IPS-NIHi7 (cell line): ENCODE data around the gene ARHGAP23.
"Not testable (repeated sequence)": the region's sequence is repeated elsewhere in the genome, so short reads cannot be mapped to it uniquely, and the experiment has no call there.

ENCODE experiments used
- DNase-seq: peaks from one replicate; pipeline ENCODE4 v3.0.0; 2012; ENCODE audit warnings: mixed read lengths; ENCODE audit errors: extremely low spot score

Gene ARHGAP23

DNA sequence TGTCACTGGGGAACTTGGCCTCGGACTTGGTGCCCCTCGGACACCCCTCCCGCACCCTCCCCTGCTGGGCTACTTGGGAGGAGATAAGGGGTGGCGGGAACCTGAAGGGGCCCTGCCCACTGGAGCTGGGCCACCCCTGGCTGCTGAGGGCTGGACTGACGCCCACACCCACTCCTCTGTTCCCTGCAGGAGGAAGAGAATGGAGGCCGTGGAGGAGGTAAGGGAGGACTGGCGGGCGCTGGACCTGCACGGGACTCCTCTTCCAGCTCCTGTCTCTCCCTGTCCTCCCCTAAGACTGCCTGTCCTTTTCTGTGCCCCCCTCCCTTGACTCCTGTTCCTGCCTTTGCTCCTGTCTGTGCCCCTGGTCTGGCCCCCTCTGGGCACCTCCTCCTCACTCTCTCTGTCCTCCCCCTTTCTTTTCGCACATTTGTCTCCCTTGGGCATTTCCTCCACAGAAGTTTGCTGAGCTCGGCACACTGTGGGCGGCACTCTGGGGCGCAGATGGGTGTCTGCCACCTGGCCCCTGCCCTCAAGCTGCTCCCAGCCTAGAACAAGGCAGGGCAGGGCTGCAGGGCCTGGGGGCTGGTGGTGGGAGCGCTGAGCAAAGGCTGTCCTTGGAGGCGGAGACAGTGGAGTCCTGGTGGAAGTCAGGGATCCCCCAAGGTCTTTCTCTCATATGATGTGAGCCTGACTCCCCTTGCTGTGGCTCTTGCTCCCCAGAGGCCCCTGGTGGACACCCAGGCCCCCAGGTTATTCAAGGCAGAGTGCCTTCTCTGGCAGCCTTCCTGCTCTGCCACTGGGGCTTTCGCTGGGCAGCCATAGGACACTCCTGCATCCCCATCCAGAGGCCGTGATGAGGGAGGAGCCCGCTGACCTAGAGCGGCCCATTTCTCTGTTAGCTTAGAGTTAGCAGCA is 32.7 kb downstream of the ARHGAP23 start:
- DNase-seq, result no peak

DNA sequence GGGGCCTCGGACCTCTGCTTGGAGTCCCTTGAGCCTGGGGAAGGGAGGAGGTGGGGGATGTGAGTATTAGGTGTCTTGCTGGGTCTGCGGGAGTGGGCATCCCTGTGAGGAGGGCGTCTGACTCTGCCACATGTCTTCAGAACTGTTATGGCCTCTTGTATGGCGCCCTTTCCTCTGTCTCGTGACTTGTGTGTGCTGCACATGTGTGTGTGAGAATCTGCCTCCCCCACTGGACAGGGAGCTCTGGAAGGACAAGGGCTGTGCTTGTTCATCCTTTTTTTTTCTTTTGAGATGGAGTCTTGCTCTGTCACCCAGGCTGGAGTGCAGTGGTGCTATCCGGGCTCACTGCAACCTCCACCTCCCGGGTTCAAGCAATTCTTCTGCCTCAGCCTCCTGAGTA is 33.4 kb downstream of the ARHGAP23 start:
- DNase-seq, result no peak

DNA sequence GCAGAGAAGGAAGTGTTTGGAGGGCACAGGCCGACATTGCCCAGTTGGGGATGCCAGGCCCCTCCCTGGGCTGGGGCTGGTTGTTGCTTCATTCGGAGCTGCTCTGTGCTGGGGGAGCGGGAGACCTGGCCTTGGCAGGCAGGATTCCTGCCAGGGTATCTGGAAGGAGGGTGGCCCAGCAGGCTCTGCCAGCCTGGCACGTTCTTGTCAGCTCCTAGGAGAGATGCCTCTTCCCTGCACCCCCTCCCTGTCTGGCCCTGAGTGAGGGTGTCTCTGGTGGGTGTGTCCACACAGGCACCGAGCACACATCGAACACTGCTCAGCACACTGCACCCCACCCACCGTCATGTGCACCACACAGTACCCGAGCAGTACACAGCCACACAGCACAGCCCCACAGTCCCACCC is 35.2 kb downstream of the ARHGAP23 start:
- DNase-seq, result no peak

DNA sequence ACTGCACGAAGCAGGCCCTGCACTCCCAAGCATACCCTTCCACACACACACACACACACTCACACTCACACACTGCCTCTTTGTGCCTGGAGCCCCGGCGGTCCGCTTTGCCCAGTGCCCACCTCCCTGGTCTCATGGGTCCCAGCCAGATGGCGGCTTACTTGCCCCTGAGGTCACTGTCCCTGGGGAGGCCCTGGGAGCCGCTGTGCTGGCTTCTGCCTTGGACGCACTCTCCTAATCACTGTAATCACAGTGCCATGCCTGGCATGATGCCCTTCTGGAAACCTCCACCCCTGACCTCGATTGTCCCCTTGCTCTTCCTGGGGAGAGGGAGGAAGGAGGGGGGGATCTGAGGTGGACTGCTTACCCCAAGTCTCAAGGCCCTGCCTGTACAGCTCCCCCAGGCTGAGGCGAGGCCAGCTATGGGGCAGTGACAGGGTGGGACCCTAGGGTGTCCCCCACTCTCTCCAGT is 36.0 kb downstream of the ARHGAP23 start:
- no peak for DNase-seq

DNA sequence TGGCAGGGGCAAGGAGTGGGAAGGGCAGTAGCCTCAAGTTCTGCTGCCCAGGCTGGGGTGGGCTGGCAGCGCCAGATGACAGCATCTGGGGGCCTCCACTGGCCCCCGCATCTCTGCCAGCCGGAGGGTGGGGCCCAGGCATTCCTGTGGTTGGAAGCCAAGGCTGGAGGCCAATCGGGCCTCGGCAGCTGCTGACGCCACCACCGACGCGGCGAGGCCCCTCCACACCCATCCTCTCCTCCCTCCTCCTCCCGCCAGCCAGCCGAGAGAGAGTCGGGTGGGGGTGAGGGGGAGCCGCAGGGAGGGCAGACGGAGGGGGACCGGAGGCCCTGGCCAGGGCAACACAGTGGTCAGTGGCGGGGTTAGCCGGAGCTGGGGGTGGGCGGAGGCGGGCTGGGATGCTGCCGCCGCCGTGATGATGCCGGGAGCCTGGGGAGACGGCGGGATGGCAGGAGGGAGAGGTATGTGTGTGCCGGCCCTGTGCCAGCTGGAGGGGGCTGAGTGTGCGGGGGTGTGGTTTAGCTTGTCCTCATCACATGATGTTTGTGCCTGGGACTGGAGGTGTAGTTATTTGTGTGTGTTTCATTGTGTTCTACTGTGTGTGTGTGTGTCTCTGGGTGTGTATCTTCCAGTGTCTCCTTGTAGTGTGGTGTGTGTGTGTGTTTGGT is 36.6 kb downstream of the ARHGAP23 start:
- no peak for DNase-seq

DNA sequence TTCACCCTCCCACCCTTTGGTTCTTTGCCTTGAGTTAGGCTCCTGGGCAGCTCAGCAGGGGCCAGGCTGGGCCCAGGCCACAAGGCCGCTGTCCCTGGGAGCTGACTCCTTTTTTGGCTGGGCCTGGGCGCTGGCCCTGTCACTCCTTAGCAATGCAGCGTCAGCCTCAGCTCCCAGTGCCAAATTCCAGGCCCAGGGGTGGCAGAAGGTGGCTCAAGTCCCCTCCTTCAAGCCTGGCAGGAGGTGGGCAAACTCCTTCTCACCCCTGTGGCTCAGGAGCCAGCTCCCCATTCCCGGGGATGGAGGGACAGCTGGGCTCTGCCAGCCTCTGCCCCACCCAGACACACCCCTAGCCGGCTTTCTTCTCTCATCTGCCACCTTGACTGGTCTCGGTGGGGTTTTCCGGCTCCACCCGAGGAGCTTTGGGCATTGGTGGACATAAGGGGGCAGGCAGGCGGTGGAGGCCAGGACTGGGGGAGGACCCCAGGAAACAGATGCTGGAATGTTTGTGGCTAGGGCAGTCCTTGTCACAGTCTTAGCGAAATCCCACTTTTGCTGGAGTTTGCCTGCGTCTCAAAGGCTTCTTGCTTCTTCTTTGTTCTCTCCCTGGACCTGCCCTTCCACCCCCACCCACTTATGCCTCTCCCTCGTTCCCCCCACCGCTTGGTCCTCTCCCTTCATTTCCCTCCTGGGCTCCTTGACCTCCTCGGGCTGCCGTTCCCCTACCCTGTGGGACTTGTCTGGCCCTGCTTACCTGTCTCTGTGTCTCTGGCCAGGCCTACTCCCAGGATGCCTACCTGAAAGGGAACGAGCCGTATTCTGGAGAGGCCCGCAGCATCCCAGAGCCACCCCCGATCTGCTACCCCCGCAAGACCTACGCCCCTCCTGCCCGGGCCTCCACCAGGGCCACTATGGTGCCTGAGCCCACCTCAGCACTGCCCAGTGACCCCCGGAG is 37.4 kb downstream of the ARHGAP23 start:
- DNase-seq, result no peak

DNA sequence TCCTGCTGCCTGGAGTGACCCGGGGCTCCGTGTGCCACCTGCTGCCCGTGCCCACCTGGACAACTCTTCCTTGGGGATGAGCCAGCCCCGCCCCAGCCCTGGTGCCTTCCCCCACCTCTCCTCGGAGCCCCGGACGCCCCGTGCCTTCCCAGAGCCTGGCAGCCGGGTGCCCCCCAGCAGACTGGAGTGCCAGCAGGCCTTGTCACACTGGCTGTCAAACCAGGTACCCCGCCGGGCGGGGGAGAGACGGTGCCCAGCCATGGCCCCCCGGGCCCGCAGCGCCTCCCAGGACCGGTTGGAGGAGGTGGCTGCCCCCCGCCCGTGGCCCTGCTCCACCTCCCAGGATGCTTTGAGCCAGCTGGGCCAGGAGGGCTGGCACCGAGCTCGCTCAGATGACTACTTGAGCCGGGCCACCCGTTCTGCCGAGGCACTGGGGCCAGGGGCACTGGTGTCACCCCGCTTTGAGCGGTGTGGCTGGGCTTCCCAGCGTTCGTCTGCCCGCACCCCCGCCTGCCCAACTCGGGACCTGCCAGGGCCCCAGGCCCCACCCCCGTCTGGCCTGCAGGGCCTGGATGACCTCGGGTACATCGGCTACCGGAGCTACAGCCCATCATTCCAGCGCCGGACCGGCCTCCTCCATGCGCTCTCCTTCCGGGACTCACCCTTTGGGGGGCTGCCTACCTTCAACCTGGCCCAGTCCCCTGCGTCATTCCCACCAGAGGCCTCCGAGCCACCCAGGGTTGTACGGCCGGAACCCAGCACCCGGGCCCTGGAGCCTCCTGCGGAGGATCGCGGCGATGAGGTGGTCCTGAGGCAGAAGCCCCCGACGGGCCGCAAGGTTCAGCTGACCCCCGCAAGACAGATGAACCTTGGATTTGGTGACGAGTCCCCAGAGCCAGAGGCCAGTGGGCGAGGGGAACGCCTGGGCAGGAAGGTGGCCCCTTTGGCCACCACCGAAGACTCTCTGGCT is 38.4 kb downstream of the ARHGAP23 start:
- DNase-seq, result no peak

DNA sequence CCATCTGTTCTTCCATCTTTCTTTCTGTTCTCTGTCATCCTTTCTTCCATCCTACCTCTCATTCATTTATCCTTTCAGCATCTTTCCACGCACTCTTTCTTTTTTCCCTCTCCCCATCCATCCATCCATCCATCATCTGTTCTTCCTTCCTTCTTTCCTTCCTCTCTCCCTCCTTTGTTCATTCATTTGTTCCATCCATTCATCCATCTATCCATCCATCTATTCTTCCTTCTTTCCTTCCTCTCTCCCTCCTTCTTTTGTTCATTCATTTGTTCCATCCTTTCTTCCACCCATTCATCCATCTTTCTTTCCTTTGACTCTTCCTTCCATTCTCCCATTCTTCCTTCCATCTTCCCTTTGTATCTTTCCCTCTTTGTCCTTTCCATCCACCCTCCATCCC is 39.2 kb downstream of the ARHGAP23 start:
- DNase-seq, result no peak

DNA sequence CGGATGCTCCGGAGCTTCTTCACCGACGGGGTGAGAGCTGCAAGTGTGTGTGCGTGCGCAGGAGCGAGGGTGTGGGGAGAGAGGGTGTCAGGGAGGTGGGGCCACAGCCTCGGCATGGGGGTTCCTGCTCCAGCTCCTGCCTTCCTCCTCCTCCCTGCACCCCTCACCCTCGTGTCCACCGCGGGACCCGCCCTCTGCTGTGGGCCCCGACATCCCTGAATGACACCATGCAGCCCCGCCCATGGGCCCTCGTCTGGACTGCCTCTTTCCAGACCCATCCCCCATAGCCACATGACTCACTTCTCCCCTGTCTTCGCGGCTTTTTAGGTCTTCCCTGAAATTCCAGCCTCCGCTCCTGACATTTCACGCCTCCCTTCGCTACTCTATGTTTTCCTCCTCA is 41.6 kb downstream of the ARHGAP23 start:
- DNase-seq, result no peak

DNA sequence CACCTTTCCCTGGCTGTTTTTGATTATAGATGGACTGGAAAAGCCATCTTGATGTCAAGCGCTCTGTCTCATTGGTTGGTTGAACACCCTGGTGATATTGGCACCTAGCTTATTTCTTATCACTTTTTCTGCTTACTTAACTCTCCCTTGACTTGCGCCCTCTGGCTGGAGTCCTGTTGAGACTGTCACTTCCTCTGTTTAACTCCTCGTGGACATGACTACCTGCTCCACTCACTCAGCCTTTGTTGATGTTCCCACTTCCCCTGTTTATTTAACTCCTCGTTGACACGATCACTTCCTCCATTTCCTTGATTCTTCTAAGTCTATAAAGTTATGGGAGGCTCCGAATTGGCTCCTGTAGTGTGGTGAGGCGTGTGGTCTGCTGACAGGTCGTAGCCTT is 43.0 kb downstream of the ARHGAP23 start:
- not testable (repeated sequence) for DNase-seq

DNA sequence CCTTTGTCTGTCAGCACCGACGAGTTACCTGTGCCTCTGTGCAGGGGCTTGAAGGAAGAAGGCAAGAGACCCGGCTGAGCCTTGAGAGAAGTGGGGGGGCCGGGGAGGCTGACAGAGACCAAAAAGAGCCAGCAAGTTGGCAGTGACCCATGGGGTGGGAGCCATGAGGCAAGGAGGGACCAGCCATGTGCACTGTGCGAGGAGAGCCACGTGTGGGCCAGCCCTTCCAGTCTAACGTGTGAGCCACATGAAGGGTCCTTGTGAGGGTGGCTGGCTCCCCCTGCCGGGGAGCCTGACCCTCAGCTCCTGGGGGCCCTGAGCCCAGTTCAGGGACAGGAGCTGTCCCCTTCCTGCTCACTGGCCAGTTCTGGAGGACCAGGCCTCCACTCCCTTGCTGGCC is 46.4 kb downstream of the ARHGAP23 start:
- DNase-seq, result not testable (repeated sequence)

DNA sequence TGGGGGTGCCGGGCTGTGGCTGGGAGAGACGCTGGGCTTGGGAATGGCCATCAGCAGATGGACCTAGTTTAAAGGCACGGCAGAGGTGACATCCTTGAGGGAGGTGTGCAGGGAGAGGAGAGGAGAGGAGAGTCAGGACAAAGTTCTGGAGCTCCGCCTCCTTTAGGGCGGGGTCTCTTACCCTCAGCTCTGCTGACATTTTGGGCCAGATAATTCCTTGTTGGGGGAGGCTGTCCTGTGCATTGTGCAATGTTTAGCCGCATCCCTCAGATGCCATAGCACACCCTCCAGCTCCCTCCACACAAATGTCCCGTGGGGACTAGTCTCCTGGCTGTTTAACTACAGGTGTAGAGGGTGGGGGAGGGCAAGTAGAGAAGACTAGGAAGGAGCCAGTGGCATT is 48.3 kb downstream of the ARHGAP23 start:
- DNase-seq, result no peak

DNA sequence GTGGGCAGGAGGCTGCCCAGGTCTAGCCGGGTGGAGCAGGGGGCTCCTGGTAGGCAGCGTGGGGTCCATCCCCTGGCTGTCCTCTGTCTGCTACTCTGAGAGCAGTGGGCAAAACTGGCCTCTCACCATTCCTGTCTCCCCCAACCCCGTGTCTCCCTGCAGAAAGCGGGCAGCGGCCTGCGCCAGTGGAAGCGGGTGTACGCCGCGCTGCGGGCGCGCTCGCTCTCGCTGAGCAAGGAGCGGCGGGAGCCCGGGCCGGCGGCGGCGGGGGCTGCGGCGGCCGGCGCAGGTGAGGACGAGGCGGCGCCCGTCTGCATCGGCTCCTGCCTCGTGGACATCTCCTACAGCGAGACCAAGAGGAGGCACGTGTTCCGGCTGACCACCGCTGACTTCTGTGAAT is 49.2 kb downstream of the ARHGAP23 start:
- not testable (repeated sequence) for DNase-seq

DNA sequence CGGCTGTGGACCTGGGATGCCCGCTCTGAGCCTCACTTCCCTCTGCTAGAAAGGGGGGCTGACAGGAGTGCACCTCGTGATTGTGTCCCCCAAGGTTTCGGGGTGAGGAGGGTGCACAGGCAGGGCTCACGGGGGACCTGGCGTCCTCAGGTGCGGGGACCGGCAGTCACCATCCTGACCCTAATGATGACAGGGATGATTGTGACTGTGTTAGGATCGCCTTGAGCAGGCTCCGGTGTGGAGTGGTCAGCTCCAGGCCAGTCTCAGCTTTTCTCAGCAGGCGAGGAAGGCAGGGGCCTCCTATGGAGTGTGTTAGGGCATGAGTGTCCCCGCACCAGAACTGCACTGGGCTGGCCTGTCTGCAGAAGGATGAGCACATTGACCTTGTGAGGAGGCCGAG is 49.7 kb downstream of the ARHGAP23 start:
- DNase-seq, result not testable (repeated sequence)

DNA sequence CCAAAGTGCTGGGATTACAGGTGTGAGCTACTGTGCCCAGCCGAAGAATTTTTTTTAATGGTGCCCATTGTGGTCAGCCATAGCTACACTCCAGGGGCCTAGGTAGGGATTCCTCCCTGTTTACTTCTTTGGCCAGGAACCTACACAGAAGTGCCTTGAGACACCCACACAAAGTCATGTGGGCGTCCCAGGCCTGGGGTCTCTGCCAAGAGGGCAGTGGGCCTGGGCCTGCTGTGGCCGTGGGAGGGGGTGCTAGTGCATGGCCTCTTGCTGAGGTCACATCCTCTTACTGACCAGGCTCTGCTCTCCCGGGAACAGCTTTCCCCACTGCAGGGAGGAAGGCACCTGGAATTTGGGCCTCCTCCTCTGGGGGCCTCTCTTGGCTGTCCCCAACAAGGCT is 50.4 kb downstream of the ARHGAP23 start:
- not testable (repeated sequence) for DNase-seq

DNA sequence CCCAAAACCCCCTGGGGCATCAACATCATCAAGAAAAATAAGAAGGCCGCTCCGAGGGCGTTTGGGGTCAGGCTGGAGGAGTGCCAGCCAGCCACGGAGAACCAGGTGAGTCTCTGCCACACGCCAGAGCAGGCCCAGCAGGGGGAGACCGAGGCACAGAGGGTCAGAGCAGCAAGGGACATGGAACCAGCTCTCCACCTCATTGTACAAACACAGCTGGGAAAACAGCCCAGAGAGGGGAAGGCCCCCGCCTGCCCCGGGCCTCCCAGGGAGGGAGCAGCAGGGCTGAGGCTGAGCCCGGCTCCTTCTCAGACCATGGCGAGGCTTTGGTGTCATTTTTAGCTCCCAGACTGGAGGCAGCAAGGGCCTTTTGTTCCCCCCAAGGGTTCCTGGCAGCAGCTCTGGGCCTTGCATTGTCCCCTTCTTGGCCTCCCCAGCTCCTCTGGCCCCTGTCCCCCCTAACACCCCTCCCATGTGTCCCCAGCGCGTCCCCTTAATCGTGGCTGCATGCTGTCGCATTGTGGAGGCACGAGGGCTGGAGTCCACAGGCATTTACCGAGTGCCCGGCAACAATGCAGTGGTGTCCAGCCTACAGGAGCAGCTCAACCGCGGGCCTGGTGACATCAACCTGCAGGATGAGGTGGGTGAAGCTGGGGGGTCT is 53.9 kb downstream of the ARHGAP23 start:
- not testable (repeated sequence) for DNase-seq

DNA sequence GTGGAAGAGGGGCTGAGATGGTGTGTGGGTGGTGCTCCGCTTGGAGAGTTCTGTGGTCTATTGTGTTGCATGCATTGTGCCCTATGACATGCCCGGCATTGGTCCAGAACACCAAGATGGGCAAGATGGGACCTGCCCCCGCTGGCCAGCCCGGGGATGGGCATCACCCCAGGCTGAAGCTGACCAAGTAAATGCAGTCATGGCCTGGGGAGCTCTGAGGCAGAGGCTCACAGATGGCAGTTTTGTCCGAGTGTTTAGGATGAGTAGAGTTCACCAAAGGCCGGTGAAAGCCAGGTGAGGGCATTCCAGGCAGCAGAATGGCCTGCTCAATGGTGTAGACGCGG is 54.4 kb downstream of the ARHGAP23 start:
- not testable (repeated sequence) for DNase-seq

DNA sequence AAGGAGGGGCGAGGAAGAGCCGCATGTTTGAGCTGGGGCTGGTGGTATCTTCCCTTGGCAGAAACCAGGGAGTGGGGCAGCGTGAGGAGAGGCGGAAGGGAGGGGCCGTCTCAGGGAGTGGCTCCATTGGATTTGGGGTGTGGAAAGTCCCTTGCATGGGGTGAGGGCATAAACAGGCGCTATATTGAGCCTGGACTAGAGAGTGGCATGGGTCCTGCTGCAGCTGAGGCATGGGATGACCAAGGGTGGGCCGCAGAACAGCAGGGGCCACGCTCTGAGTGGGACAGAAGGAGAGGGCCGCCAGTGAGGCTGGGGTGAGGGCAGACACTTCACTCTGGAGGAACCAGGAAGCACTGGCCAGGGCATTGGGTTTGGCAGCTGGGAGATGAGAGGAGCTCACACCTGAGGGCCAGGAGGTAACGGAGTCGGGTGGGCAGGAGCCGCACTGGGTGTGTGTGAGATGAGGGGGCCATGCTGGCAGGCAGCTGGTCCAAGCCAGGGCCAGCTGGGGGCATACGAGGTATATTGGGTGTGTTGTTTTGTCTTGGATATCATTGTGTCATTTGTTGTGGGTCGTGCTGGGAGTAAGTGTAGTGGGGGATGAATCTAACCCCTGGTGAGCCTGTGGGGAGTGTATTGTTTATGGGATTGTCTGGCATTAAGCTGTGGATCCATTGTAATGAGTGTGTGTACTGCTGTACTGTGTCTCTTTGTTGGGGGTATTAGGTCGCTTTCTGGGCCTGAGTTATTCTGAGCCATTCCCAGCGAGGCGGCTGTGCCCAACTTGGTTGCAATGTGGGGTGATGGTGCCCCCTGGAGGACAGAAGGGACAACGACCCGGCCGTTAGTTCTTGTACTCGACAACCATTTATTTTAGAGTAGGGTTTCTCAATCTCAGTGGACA is 56.2 kb downstream of the ARHGAP23 start:
- DNase-seq, result peak; percentile 46

DNA sequence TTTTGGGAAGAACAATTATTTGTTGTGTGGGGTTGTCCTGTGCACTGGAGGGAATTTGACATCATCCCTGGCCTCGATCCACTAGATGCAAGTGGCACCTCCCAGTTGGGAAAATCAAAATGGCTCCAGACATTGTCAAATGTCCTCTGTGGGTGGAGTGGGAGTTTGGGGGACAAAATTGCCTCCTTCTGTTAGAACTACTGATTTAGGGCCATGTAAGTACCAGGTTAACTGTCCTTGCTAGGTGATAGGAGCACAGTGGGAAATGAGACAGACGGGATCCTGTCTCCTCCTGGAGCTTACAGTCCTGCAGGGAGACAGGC is 56.8 kb downstream of the ARHGAP23 start:
- DNase-seq, result no peak
